Activated naive CD8-positive, alpha-beta T cell treated with anti-CD3 and anti-CD28 coated beads for 36 hours (primary cell): Measurements from ENCODE around the gene DLK1. TPM values are rescaled to one million over a fixed set of nuclear protein-coding genes. Genes with fewer than 3 reads are reported as not detected.

Experiments
- DNase-seq: peaks from one replicate; pipeline ENCODE4 v3.0.0; 2021
- H3K27ac Mint-ChIP-seq: one replicate; pipeline ENCODE4 v1.8.0; 2022; ENCODE audit warnings: mild to moderate bottlenecking, moderate library complexity, mixed read lengths
- H3K27me3 Mint-ChIP-seq: one replicate; pipeline ENCODE4 v1.8.0; 2022; ENCODE audit warnings: mild to moderate bottlenecking, mixed read lengths
- H3K36me3 Mint-ChIP-seq: one replicate; pipeline ENCODE4 v1.8.0; 2021; ENCODE audit warnings: mild to moderate bottlenecking, mixed read lengths
- H3K4me1 Mint-ChIP-seq: one replicate; pipeline ENCODE4 v1.8.0; 2021; ENCODE audit warnings: mixed read lengths
- H3K4me3 Mint-ChIP-seq: one replicate; pipeline ENCODE4 v1.8.0; 2022; ENCODE audit warnings: mild to moderate bottlenecking, moderate library complexity, mixed read lengths
- H3K9me3 Mint-ChIP-seq: one replicate; pipeline ENCODE4 v1.8.0; 2022; ENCODE audit warnings: mixed read lengths
- total RNA-seq, 2 experiments: library from RNA; stranded (reverse); gene quantifications; one replicate each; pipeline ENCODE4 v1.2.3, GENCODE V29; 2021

The DLK1 gene
- total RNA-seq, 2 experiments from 2014 or later = not detected

GRCh38 chr14:100732766-100733100 is 6.0 kb downstream of the DLK1 start:
- Mint-ChIP-seq H3K4me1 (no peaks in the 10 kb centered on the region), H3K27ac (no peak overlapping the region), H3K9me3 (no peaks in the 10 kb centered on the region), H3K4me3 (no peak overlapping the region), H3K36me3 (no peaks in the 10 kb centered on the region), H3K27me3 (peaks cover 24% of the 10 kb centered on the region)
- no peak for DNase-seq

GRCh38 chr14:100733152-100733850 is 6.6 kb downstream of the DLK1 start:
- no peak overlapping the region for H3K4me3 Mint-ChIP-seq
- no peak for DNase-seq
- no peaks in the 10 kb centered on the region for H3K9me3 Mint-ChIP-seq
- H3K4me1 Mint-ChIP-seq = no peaks in the 10 kb centered on the region
- H3K27me3 Mint-ChIP-seq = peaks cover 20% of the 10 kb centered on the region
- H3K27ac Mint-ChIP-seq = no peak overlapping the region
- no peaks in the 10 kb centered on the region for H3K36me3 Mint-ChIP-seq

- H3K9me3 Mint-ChIP-seq = no peaks in the 10 kb centered on the region
- H3K4me1 Mint-ChIP-seq = no peaks in the 10 kb centered on the region
- peaks cover 11% of the 10 kb centered on the region for H3K27me3 Mint-ChIP-seq
- no peak overlapping the region for H3K27ac Mint-ChIP-seq
- H3K4me3 Mint-ChIP-seq = no peak overlapping the region
- H3K36me3 Mint-ChIP-seq = no peaks in the 10 kb centered on the region
- DNase-seq = no peak
Observed at GRCh38 chr14:100734031-100734990, 7.6 kb downstream of the DLK1 start.

- no peak for DNase-seq
- Mint-ChIP-seq H3K36me3 (no peaks in the 10 kb centered on the region), H3K4me1 (no peaks in the 10 kb centered on the region), H3K27me3 (peaks cover 5% of the 10 kb centered on the region), H3K4me3 (no peak overlapping the region), H3K9me3 (no peaks in the 10 kb centered on the region), H3K27ac (no peak overlapping the region)
Observed at GRCh38 chr14:100735271-100735670, 8.6 kb downstream of the DLK1 start.

GRCh38 chr14:100736269-100737180 is 9.8 kb downstream of the DLK1 start:
- Mint-ChIP-seq H3K27me3 (peaks cover 5% of the 10 kb centered on the region), H3K9me3 (no peaks in the 10 kb centered on the region), H3K27ac (no peak overlapping the region), H3K4me1 (no peaks in the 10 kb centered on the region), H3K36me3 (no peaks in the 10 kb centered on the region), H3K4me3 (no peak overlapping the region)
- no peak for DNase-seq

- no peak overlapping the region for H3K4me3 Mint-ChIP-seq
- H3K27me3 Mint-ChIP-seq = peaks cover 5% of the 10 kb centered on the region
Observed at GRCh38 chr14:100737526-100737925, 10.8 kb downstream of the DLK1 start.

GRCh38 chr14:100738269-100738691 is 11.6 kb downstream of the DLK1 start:
- Mint-ChIP-seq H3K9me3 (no peaks in the 10 kb centered on the region), H3K36me3 (no peaks in the 10 kb centered on the region), H3K27ac (no peak overlapping the region), H3K4me3 (no peak overlapping the region), H3K27me3 (peaks cover 5% of the 10 kb centered on the region), H3K4me1 (no peaks in the 10 kb centered on the region)
- no peak for DNase-seq

More at GRCh38 chr14:100737526-100737925, 10.8 kb downstream of the DLK1 start:
- H3K27ac Mint-ChIP-seq = no peak overlapping the region
- H3K9me3 Mint-ChIP-seq = no peaks in the 10 kb centered on the region
- no peak for DNase-seq
- no peaks in the 10 kb centered on the region for H3K36me3 Mint-ChIP-seq
- H3K4me1 Mint-ChIP-seq = no peaks in the 10 kb centered on the region

- peaks cover 5% of the 10 kb centered on the region for H3K27me3 Mint-ChIP-seq
- H3K36me3 Mint-ChIP-seq = no peaks in the 10 kb centered on the region
- no peak for DNase-seq
- H3K9me3 Mint-ChIP-seq = no peaks in the 10 kb centered on the region
- H3K4me1 Mint-ChIP-seq = no peaks in the 10 kb centered on the region
- no peak overlapping the region for H3K27ac Mint-ChIP-seq
- no peak overlapping the region for H3K4me3 Mint-ChIP-seq
Observed at GRCh38 chr14:100738704-100739131, 12.0 kb downstream of the DLK1 start.

- Mint-ChIP-seq H3K27ac (no peak overlapping the region), H3K4me1 (no peaks in the 10 kb centered on the region), H3K4me3 (no peak overlapping the region), H3K36me3 (no peaks in the 10 kb centered on the region), H3K9me3 (no peaks in the 10 kb centered on the region), H3K27me3 (peaks cover 5% of the 10 kb centered on the region)
- no peak for DNase-seq
Observed at GRCh38 chr14:100739306-100739705, 12.6 kb downstream of the DLK1 start.

- Mint-ChIP-seq H3K27me3 (peaks cover 5% of the 10 kb centered on the region), H3K36me3 (no peaks in the 10 kb centered on the region), H3K27ac (no peak overlapping the region), H3K9me3 (no peaks in the 10 kb centered on the region), H3K4me1 (no peaks in the 10 kb centered on the region), H3K4me3 (no peak overlapping the region)
- no peak for DNase-seq
Observed at GRCh38 chr14:100740196-100740825, 13.6 kb downstream of the DLK1 start.

- Mint-ChIP-seq H3K4me3 (no peak overlapping the region), H3K4me1 (no peaks in the 10 kb centered on the region), H3K36me3 (no peaks in the 10 kb centered on the region), H3K27ac (no peak overlapping the region), H3K27me3 (peaks cover 5% of the 10 kb centered on the region), H3K9me3 (no peaks in the 10 kb centered on the region)
- DNase-seq = no peak
Observed at GRCh38 chr14:100740929-100741328, 14.2 kb downstream of the DLK1 start.

- no peaks in the 10 kb centered on the region for H3K36me3 Mint-ChIP-seq
- no peak overlapping the region for H3K4me3 Mint-ChIP-seq
- no peaks in the 10 kb centered on the region for H3K9me3 Mint-ChIP-seq
- H3K27me3 Mint-ChIP-seq = peaks cover 5% of the 10 kb centered on the region
- no peaks in the 10 kb centered on the region for H3K4me1 Mint-ChIP-seq
- no peak overlapping the region for H3K27ac Mint-ChIP-seq
- no peak for DNase-seq
Observed at GRCh38 chr14:100741966-100742365, 15.3 kb downstream of the DLK1 start.

GRCh38 chr14:100746326-100746725 is 19.6 kb downstream of the DLK1 start:
- H3K4me3 Mint-ChIP-seq = no peak overlapping the region
- H3K27ac Mint-ChIP-seq = no peak overlapping the region
- no peaks in the 10 kb centered on the region for H3K36me3 Mint-ChIP-seq
- H3K27me3 Mint-ChIP-seq = no peaks in the 10 kb centered on the region
- no peaks in the 10 kb centered on the region for H3K9me3 Mint-ChIP-seq
- H3K4me1 Mint-ChIP-seq = no peaks in the 10 kb centered on the region
- no peak for DNase-seq

- H3K9me3 Mint-ChIP-seq = no peaks in the 10 kb centered on the region
Observed at GRCh38 chr14:100747021-100747586, 20.4 kb downstream of the DLK1 start.

More at GRCh38 chr14:100747021-100747586, 20.4 kb downstream of the DLK1 start:
- Mint-ChIP-seq H3K36me3 (no peaks in the 10 kb centered on the region), H3K4me1 (no peaks in the 10 kb centered on the region), H3K27ac (no peak overlapping the region), H3K4me3 (no peak overlapping the region), H3K27me3 (peaks cover 6% of the 10 kb centered on the region)
- DNase-seq = no peak
